AG20443 (cell line): ENCODE results near the gene ZNF80.

Experiments
- DNase-seq: peaks from one replicate; pipeline ENCODE4 v3.0.0; 2012; ENCODE audit warnings: low spot score, mixed read lengths

The ZNF80 gene

DNA sequence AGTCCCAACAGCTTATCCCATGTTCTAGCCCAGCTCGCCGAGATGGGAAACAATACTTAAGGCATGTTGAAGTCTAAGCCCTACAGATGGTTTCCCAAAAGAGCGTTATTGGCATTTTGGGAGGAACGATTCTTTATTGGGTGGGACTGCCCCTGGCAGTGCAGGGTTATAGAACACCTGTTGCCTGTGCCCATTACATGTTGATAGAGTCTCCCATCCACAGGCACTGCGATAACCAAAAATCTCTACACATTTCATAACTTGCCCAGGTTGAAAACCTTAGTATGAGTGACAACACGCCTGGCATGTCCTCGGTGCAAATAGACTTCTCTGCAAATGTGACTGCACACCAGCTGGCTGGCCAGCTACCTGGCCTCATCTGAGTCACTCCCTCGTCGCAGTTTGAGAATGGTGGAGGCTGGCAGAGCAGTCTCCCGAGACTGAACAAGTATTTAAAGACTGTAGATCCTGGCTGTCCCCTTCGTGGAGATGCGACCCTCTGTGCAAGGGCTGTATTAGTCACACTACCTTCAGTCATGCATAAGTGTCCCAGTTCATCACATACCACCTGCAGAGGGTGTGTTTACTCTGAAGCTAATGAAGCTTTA is 18.7 kb downstream of the ZNF80 start:
- DNase-seq = no peak

DNA sequence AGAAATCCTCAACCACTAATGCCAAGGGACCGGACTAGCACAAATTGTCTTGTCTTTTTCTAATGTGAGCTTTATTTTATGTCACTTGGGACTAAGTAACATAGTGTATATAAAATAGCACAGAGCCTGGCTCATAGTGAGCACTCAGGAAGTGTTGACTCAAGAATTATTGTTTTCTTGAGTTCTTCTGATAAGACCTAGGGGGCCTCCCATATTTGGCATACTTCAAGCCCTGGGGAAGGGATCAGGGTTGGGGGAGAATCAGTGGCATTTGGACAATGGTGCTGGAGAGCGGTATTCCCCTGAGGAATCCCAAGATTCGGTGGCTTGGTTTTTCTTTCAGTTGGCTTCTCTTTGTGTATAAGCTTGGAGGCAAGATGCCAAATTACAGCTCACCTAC is 19.4 kb downstream of the ZNF80 start:
- no peak for DNase-seq

DNA sequence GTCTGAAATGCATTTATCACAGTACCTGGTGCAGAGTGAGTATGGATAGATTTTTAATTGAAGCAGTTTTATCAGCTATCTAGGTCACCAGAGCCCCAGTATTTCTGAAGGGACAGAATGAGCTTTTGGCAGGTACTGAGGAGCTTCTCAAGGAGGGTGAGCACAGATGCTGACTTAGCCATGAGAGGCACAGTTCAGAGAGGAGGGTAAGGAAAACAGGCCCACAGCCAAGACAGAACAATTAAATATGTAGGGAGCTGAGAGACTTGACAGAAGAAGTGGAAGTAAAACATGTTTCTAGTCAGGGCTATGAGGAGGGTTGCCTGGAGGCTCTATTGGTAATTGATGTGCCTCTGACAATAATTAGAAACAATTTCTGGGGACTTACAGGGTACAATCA is 20.1 kb downstream of the ZNF80 start:
- DNase-seq = no peak

DNA sequence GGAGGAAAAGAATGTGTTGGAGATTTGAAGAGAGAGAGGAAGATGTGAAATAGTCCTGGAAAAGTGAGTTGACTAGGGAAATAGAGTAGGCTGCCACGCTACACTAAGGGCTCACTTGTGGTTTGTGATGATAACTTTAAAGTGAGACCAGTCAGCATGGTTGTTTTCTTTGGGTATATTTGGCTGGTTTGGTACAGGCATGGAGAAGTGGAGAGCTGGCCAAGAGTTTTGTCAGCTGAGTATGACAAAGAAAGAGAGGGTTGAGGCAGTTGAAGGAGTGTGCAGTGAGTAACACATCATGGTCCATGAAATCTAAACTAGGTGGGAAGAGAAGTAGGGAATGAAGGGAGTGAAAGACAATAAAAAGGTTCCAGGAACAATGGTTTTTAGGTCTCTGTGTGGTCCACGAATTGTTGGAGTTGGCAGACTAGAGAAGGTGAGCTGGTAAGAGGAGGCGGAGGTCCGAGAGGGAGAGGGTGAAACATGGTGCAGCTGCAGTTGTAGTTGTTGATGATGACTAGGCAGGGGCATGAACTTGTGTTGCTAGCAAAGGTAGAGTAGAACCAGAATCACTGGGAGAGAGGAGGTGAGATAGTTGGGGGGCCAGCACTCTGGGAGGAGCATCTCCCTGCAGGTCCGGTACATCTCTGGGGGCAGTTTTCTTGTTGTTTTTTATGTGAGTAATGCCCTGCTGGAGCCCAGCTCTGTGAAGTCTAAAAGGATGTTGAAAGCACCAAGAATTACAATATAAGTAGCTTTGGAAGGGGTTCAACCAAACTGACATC is 21.0 kb downstream of the ZNF80 start:
- DNase-seq = peak; percentile 54

DNA sequence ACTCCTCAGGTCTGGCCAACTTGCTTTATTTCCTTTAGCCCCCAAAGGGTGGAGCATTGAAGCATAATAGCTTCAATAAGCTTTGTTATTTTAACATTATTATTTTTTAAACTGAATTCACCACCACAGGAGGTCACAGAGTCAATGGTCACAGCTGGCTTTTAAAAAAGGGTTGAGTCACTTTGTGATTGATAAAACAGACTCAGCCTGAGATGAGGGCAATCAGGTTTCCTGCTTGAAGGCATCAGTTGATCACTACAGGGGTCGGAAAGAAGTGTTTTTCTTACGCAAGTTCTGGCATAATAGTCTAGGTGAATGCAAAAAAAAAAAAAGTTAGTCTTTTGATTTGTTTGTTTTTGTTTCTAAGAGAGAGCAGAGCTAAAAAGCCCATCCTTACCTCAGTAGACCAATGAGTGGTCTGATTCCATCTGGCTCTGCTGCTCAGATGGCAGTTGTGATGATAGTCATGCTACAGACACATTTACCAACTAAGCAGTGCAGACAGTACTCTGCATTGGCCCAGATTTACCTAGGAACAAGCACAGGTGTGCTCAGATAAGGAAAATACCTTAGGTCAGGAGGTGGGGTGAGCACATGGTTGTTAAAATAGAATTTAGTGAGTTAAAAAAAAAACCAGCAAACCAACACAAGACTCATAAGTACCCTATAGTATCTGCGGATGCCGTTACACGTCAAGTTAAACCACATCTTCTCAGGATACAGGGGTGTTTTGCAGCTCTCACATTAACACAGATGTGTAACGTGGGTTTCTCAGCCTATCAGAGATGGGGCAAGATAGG is 22.6 kb downstream of the ZNF80 start:
- DNase-seq = no peak

DNA sequence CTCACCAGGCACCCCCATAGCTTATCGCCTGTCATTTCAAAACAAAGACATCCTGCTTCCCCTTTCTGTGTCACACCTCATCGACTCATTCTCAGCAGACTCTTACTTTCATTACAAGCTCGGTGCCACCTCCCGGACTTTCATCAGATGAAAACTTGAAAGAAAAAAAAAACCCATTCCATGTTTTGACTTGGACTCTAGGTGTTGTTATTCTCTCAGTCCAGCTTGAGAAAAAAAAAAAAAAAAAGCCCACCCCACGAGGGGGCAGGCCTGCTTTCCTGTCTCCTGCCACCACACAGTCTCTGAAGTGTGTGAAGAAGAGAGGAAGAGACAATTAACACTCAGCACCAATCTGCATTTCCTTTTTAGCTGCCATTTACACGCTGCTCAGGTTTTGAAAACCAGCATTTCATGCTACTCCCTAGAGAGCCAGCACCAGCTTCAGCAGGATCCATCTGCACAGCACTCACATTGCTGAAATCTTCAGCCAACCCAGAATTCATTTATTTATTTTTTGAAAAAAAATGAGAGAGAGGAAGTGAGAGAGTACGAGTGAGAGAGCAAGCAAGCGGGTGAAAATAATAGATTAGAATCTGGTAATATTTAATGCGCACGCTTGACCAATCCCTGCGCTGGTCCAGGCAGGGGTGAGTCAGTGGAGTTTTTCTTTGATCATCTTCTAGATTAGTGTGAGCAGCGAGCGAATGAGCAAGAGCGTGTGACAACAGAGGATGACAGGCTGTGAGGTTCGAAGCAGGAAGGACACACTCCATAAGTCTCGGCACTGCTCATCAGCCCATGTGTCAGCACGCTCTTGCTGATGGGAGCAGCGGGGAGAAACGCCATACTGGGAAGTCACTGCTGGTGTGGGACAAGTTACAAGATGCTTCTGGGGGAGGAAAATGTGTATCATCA is 23.5 kb downstream of the ZNF80 start:
- DNase-seq = peak; percentile 84

DNA sequence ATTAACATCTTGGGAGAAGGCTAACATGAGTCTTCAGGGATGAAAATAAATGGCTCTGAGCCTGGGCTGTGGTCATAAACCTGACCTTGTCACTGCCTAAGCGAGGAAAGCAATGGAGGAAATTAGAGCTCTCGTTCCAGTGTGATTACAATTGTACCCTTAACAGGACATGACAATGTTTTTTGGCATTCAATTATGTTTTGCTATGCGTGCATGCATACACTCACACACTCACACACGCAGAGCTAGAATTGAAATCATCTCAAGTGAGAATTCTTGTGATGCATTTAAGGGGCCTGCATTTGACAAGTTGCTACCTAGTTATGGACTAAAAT is 24.1 kb downstream of the ZNF80 start:
- DNase-seq = peak; percentile 54

DNA sequence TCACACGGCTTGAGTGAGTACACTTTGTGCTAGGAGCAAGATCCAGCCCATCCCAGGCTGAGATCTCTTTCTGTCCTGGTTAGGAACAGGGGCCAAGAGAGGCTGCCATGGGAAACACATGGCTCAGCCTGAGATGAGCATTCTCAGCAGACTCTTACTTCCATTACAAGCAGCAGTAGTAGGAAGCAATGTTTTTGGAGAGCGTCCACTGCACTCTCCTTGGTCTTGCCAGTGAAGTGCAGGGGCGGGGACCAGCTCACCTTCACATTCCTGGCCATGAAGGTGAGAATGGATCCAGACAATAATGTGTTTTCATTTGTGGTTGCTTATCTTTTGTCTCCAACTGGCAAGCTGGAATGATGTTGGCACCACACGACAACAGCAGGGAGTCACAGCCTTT is 24.7 kb downstream of the ZNF80 start:
- DNase-seq = no peak

DNA sequence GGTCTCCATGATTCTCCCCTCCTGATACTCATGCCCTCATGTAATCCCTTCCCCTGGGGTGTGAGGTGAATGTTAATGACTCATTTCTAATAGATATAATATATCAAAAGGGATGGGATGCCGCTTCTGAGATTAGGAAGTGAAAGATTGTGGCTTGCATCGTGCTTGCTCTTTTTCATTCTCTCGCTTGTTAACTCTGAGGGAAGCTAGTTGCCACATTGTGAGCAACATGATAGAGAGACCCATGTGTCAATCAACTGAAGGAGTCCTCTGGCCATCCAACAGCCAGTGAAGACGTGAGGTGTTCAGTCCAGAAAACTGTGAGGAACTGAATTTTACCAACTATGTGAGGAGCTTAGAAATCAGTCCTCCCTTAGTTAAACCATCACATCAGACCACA is 29.6 kb downstream of the ZNF80 start:
- no peak for DNase-seq

DNA sequence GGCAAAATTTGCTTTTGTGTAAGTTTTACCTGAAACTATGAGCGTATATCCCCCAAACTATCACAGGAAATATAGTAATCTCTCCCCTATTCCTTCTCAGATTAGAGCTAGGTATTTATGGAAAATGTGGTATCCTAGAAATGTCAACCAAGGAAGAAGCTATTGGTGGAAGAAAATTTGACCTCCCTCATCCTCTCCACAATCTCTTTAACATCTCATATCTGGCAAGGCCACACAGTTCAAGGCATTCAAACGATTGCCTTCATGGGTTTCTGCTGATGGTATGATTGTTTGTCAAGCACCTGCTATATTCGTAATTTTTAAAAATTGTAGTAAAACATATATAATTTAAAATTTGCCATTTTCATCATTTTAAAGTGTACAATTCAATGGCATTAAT is 31.0 kb downstream of the ZNF80 start:
- no peak for DNase-seq

DNA sequence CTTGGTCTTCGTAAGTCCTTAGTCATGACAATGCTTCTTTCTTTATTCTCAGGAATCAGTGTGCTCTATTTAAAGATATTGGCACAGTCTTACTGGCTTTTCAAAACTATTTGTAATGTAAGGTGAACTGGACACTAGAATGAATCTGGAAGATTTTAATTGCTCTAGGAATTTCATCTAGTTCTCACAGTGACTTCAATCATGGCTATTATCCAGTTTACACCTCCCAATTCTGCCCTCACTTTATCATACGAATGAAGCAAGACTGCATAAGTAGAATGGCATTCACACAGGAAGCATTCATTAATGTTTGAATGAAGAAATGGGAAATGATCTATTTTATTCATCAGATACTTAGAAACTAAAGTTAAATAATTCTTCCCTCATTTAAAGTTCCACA is 31.8 kb downstream of the ZNF80 start:
- DNase-seq = peak; percentile 20

DNA sequence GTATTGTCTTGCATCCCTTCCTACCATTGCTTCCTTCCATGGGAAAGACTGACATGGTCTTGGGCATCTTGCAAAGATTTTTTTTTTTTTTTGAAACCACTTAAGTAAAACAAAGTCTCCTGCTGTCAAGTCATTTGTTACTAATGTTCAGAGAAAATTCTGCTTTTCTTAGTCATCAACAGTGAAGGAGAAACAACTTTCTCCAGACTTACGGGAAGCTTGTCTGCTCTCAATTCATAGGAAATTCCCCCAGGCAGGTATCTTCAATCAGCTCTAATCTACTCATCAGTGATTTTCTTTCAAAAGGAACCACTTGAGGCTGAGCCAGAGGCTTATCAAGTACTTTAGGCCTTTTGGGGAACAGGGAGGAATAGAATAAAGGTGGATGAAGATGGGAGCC is 42.6 kb downstream of the ZNF80 start:
- DNase-seq = no peak

DNA sequence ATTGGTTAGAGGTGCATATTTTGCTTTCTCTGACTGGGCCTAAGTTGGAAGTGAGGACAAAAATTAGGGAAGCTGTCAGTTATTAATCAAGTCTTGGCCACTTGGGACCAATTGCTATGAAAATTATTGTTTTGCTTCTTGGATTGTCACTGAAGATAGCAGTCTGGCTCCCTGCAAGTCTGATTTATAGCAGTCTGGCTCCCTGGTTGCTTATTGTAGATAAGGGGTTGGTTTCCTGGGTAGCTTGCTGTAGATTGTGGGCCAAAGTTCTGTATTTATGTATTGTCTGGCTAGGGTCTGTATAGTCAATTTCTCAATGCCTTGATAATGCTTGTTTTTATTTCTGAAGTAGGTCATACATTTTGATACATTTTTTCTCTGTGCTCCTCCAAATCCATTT is 45.2 kb downstream of the ZNF80 start:
- no peak for DNase-seq

DNA sequence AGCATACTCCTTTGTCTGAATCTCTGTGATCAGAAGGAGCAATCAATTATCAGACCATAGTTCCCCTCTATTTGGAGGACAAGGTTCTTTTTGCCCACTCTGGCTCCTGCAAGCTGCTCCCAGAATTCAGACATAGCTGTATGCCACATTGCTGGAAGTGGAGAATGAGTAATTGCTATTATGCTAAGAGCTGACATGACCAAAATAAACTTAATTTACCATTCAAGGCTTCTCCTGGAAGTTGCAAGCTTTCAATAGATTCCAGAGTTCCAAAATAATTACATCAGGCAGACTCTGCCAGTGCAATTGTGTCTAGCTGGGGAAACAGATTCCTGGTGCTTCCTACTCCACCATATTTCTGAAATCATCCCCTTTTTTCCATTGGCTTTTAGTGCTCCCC is 50.9 kb downstream of the ZNF80 start:
- DNase-seq = no peak
